ENCODE measurements around the gene PHLDA1. TPM values are rescaled to one million over a fixed set of nuclear protein-coding genes. Genes with fewer than 3 reads are reported as not detected.

The PHLDA1 gene
- total RNA-seq, 2 experiments from 2014 or later = 6.5 TPM

DNA sequence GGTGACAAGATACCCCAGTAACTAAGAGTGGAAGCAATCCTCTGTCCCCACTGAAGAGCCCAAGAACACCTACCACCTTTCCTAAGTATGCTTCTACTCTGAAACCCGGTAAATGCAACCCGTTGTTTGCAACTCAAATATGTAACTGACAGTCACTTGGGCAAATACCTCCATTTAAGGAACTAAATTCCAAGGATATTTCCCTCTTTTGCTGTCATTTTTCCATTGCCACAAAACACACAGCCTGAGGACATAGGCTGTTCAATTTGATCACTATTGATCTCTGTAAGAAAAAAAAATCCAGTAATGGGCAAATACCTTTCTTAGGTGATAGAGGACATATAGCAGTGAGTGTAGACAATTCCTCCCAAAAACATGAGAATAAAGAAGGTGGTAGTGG, 6.6 kb upstream of the PHLDA1 start:
- Mint-ChIP-seq H3K27ac (no peak overlapping the region), H3K9me3 (no peaks in the 10 kb centered on the region), H3K27me3 (no peaks in the 10 kb centered on the region), H3K4me1 (ENCODE audit: low read depth) (peaks cover 6% of the 10 kb centered on the region), H3K36me3 (ENCODE audit: low read depth) (no peaks in the 10 kb centered on the region), H3K4me3 (no peak overlapping the region)
- Histone ChIP-seq H3K27ac (ENCODE audit: low read depth in 1 of 2, low read length in 2 of 2) (no peak overlapping the region), H3K36me3 (ENCODE audit: insufficient read depth, low read length) (no peaks in the 10 kb centered on the region), H3K27me3 (ENCODE audit: control insufficient read depth in 1 of 2, insufficient read depth in 2 of 2, low read length in 2 of 2) (no peaks in the 10 kb centered on the region), H3K4me1 (ENCODE audit: insufficient read depth, low read length) (peaks cover 5% of the 10 kb centered on the region), H3K9me3 (ENCODE audit: control insufficient read depth in 1 of 2, insufficient read depth in 1 of 2, low read length in 2 of 2) (no peaks in the 10 kb centered on the region), H3K4me3 (ENCODE audit: low read length) (no peak overlapping the region)
- ChIA-PET CTCF (interaction anchor here (1.6 to 1.7 kb wide), 2 partner anchors 17 to 222 kb away, joined by 5 to 6 read pairs; no protein-coding TSS in a partner anchor), POLR2A (no interaction called here)
- TF ChIP-seq, protein P1, sequence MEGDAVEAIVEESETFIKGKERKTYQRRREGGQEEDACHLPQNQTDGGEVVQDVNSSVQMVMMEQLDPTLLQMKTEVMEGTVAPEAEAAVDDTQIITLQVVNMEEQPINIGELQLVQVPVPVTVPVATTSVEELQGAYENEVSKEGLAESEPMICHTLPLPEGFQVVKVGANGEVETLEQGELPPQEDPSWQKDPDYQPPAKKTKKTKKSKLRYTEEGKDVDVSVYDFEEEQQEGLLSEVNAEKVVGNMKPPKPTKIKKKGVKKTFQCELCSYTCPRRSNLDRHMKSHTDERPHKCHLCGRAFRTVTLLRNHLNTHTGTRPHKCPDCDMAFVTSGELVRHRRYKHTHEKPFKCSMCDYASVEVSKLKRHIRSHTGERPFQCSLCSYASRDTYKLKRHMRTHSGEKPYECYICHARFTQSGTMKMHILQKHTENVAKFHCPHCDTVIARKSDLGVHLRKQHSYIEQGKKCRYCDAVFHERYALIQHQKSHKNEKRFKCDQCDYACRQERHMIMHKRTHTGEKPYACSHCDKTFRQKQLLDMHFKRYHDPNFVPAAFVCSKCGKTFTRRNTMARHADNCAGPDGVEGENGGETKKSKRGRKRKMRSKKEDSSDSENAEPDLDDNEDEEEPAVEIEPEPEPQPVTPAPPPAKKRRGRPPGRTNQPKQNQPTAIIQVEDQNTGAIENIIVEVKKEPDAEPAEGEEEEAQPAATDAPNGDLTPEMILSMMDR (IDR thresholded peaks at IDR 0.05) = no peak
- no peak for DNase-seq
- intact Hi-C loops (cut with DNase I, micrococcal nuclease) = loop anchor here (5.0 to 10.0 kb wide), 6 partner anchors 221 to 1351 kb away; partner anchors contain the start of genes KRR1 (in 2 of the 2), CAPS2 (in 1 of the 2), GLIPR1 (in 1 of the 2) and GLIPR1L1 (in 1 of the 2)
- no peak for ATAC-seq (ENCODE audit: poor library complexity)

DNA sequence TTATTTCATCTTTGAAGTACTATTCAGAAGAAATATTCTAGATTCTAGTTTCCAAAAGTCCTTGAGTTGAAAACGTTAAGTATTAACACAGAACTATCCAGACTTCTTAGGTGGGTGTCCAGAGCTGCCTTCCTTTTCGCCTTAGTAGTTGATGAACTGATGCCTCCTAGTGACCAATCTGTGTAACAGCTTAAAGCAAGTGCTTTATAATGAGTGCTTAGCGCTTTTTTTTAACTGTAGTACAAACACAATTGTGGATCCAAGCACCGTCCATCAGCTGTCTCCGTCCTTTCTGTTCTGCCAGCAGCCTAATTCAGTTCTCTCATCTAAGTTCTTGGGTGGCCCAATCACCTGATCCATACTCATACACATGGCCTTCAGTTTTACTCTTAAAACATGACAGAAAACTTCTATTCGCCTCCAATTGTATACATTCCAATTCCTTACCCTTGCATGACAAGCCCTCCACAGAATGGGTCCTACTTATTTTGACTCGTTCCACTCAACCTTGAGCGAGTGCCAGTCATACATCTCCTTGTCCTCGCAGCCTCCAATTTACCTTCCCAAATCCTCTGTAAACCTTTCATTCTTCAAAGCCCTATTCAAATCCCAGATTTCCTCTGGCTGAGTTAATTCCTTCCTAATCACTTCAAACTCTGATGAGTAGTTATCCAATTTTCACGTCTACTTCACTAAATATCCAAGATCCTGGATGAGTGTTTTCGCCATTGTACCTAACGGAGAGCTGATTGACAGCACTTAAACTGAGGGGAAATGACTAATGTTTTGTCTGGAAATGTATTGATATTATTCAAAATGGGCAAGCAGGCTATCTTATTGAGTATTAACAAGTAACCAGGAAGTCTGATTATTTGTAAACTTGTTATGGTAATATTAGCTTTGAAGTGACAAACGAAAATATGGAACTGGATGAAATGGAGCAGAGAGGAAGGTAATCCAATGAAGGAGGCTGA, 5.8 kb upstream of the PHLDA1 start:
- intact Hi-C loops (cut with DNase I, micrococcal nuclease) = loop anchor here (1.0 to 10.0 kb wide), 10 partner anchors 220 to 1350 kb away; partner anchors contain the start of genes GLIPR1L1 (in 2 of the 2), KRR1 (in 2 of the 2), CAPS2 (in 1 of the 2) and GLIPR1 (in 1 of the 2)
- no peak overlapping the region for H3K27ac Mint-ChIP-seq

DNA sequence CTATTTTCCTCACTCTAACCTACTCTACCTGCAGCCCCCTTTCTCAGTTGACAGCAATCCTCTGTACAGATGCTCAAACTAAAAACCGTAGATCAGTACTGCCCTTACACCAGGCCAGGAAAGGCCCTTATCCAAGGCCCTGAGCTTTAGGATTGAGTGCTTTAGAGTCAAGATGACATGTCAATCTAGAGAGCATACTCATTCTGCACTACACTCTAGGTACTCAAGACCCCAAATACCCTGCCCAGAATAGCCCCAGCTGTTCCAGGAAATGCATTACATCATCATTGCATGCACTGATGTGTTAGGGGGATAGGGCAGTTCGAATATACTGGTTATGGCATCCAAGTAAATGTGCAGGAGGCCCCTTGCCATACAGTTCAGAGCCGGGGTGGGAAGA, 3.5 kb upstream of the PHLDA1 start:
- Histone ChIP-seq H3K27ac (ENCODE audit: low read depth in 1 of 2, low read length in 2 of 2) (no peak overlapping the region), H3K27me3 (ENCODE audit: control insufficient read depth in 1 of 2, insufficient read depth in 2 of 2, low read length in 2 of 2) (no peaks in the 10 kb centered on the region), H3K4me1 (ENCODE audit: insufficient read depth, low read length) (peaks cover 28% of the 10 kb centered on the region), H3K4me3 (ENCODE audit: low read length) (no peak overlapping the region), H3K9me3 (ENCODE audit: control insufficient read depth in 1 of 2, insufficient read depth in 1 of 2, low read length in 2 of 2) (no peaks in the 10 kb centered on the region), H3K36me3 (ENCODE audit: insufficient read depth, low read length) (no peaks in the 10 kb centered on the region)
- H3K4me1 Mint-ChIP-seq (ENCODE audit: low read depth) = peaks cover 31% of the 10 kb centered on the region
- CTCF ChIA-PET = no interaction called here
- DNase-seq (no peak), ATAC-seq (ENCODE audit: poor library complexity) (no peak)
- no peaks in the 10 kb centered on the region for H3K36me3 Mint-ChIP-seq (ENCODE audit: low read depth)
- no peak overlapping the region for H3K4me3 Mint-ChIP-seq
- POLR2A ChIA-PET = no interaction called here
- H3K27me3 Mint-ChIP-seq = no peaks in the 10 kb centered on the region
- no peaks in the 10 kb centered on the region for H3K9me3 Mint-ChIP-seq
- TF ChIP-seq, protein P1 (IDR thresholded peaks at IDR 0.05) = no peak
- intact Hi-C loops (cut with DNase I, micrococcal nuclease) = loop anchor here (5.0 to 10.0 kb wide), 6 partner anchors 218 to 1348 kb away; partner anchors contain the start of genes KRR1 (in 2 of the 2), CAPS2 (in 1 of the 2), GLIPR1 (in 1 of the 2) and GLIPR1L1 (in 1 of the 2)
- no peak overlapping the region for H3K27ac Mint-ChIP-seq

More for the DNA sequence above, 5.8 kb upstream of the PHLDA1 start:
- POLR2A ChIA-PET = interaction anchor here (0.8 to 1.1 kb wide), 4 partner anchors 17 to 526 kb away, joined by 3 to 6 read pairs (median 3); partner anchors contain the start of gene KRR1
- no peaks in the 10 kb centered on the region for H3K27me3 Mint-ChIP-seq
- no peaks in the 10 kb centered on the region for H3K9me3 Mint-ChIP-seq
- TF ChIP-seq, protein P1 (IDR thresholded peaks at IDR 0.05) = peak; percentile 85
- no peaks in the 10 kb centered on the region for H3K36me3 Mint-ChIP-seq (ENCODE audit: low read depth)
- Histone ChIP-seq H3K27me3 (ENCODE audit: control insufficient read depth in 1 of 2, insufficient read depth in 2 of 2, low read length in 2 of 2) (no peaks in the 10 kb centered on the region), H3K36me3 (ENCODE audit: insufficient read depth, low read length) (no peaks in the 10 kb centered on the region), H3K4me3 (ENCODE audit: low read length) (no peak overlapping the region), H3K27ac (ENCODE audit: low read depth in 1 of 2, low read length in 2 of 2) (no peak overlapping the region), H3K9me3 (ENCODE audit: control insufficient read depth in 1 of 2, insufficient read depth in 1 of 2, low read length in 2 of 2) (no peaks in the 10 kb centered on the region), H3K4me1 (ENCODE audit: insufficient read depth, low read length) (peaks cover 9% of the 10 kb centered on the region)
- H3K4me3 Mint-ChIP-seq = no peak overlapping the region
- H3K4me1 Mint-ChIP-seq (ENCODE audit: low read depth) = peaks cover 14% of the 10 kb centered on the region
- CTCF ChIA-PET = interaction anchor here (0.5 to 1.7 kb wide), 21 partner anchors 9 to 705 kb away, joined by 3 to 13 read pairs (median 3); partner anchors contain the start of genes GLIPR1L1 and GLIPR1L2
- ATAC-seq (ENCODE audit: poor library complexity) (peak; percentile 92), DNase-seq (peak in 5 of 14 experiments; percentile 16 to 82 (median 75))

Measured in CD4-positive, alpha-beta T cell (primary cell).